ENCODE measurements around the gene SMAD6.
"Not testable (repeated sequence)": the region's sequence is repeated elsewhere in the genome, so short reads cannot be mapped to it uniquely, and the experiment has no call there.

The SMAD6 gene

DNA sequence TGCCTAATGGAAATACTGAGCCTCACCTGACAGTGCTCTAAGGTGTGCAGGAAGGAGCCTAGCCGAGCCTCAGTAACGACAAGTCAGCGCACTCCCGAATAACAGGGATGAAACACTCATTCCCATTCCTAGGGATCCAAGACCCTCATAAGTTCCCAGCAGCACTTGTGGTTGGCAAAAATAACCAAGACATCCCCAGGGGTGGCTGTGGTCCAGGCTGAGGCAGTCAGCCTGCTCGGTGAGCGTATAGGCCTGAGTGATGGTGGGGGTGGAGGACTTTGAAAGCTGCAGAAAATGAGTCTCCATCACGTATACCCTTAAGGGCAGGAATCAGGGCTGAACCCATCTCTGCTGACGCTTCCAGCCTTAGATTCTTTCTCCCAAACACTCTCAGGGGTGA lies 120.1 kb downstream of the SMAD6 start:
- no peaks in the 10 kb centered on the region; the same call in 1 of the 2 replicates for H3K4me1 ChIP-seq
- no peak overlapping the region for H3K4me3 ChIP-seq
- in situ Hi-C loops (cut with MboI; ENCODE audit: low sequenced_read_pairs) = no loop called here

DNA sequence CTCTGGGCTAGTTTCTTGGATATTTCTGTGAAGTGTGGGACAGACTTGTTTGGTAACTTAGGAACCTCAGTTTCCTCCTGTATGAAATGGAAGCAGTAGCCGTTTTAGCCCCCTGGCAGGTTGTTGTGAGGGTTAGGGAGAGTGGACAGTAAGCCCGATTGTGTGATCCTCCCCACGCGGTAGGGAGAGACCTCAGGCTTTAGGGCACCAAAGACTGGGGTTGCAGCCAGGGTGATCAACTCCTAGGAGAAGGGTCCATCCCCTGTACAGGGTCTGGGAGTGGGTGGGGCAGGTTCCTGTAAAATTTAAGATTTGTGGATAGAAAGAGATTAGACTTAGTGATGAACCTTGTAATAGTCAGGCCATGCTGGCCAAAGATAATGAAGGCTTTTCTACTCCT lies 120.5 kb downstream of the SMAD6 start:
- in situ Hi-C loops (cut with MboI; ENCODE audit: low sequenced_read_pairs) = no loop called here

More for the DNA sequence above, 120.1 kb downstream of the SMAD6 start:
- Histone ChIP-seq H3K36me3 (replicated peaks) (no peaks in the 10 kb centered on the region), H3K27me3 (ENCODE audit: low read depth) (no peaks in the 10 kb centered on the region), H3K9me3 (no peaks in the 10 kb centered on the region)
- DNase-seq (ENCODE audit: low spot score in 2 of 2) = no peak

DNA sequence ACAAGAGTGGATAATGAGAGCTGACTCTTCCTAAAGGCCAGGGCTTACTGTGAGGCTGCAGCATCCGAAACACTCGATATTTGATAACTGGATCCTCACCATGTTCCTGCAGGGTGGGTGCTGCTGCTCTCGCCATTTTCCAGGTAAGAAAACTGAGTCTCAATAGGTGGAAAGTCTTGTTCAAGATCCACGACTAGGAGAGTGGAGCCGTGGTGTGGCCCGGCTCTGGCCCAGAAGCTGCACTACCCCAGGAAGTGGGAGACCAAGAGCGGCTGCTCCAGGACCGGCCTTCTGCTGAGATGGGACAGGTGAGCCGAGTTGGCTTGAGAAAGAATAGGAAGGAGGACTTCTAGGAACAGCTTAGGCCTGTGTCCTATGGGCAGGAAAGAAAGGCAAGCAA lies 121.6 kb downstream of the SMAD6 start:
- H3K9me3 ChIP-seq = no peaks in the 10 kb centered on the region
- DNase-seq (ENCODE audit: low spot score in 2 of 2) = no peak
- H3K4me3 ChIP-seq = no peak overlapping the region
- in situ Hi-C loops (cut with MboI; ENCODE audit: low sequenced_read_pairs) = no loop called here
- peaks cover 10% of the 10 kb centered on the region for H3K4me1 ChIP-seq
- no peaks in the 10 kb centered on the region for H3K27me3 ChIP-seq (ENCODE audit: low read depth)
- H3K36me3 ChIP-seq (replicated peaks) = no peaks in the 10 kb centered on the region

More for the DNA sequence above, 120.5 kb downstream of the SMAD6 start:
- H3K4me1 ChIP-seq = peaks cover 3% of the 10 kb centered on the region
- H3K27me3 ChIP-seq (ENCODE audit: low read depth) = no peaks in the 10 kb centered on the region
- no peaks in the 10 kb centered on the region for H3K36me3 ChIP-seq (replicated peaks)
- no peaks in the 10 kb centered on the region for H3K9me3 ChIP-seq
- DNase-seq (ENCODE audit: low spot score in 2 of 2) = no peak
- no peak overlapping the region for H3K4me3 ChIP-seq

DNA sequence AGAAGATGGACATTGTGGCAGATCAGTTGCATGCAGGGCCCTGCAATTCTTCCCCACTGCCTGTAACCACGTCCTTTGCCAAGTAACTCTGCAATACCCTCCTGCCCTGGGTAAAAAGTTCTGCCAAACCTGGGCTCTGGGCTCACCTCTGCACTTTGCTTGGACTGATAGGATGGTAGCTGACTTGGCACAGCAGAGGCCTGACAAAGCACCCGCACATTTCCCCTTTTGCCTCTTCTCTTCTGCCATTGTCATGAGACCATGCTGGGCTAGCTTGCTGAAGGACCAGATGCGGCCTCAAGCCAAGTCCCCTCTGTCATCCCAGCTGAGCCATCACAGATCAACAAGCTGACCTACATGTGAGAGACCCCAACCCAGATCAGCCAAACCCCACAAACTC lies 122.4 kb downstream of the SMAD6 start:
- in situ Hi-C loops (cut with MboI; ENCODE audit: low sequenced_read_pairs) = no loop called here
- Histone ChIP-seq H3K4me3 (no peak overlapping the region), H3K9me3 (no peaks in the 10 kb centered on the region), H3K36me3 (replicated peaks) (no peaks in the 10 kb centered on the region), H3K4me1 (peaks cover 10% of the 10 kb centered on the region), H3K27me3 (ENCODE audit: low read depth) (no peaks in the 10 kb centered on the region)
- no peak for DNase-seq (ENCODE audit: low spot score in 2 of 2)

DNA sequence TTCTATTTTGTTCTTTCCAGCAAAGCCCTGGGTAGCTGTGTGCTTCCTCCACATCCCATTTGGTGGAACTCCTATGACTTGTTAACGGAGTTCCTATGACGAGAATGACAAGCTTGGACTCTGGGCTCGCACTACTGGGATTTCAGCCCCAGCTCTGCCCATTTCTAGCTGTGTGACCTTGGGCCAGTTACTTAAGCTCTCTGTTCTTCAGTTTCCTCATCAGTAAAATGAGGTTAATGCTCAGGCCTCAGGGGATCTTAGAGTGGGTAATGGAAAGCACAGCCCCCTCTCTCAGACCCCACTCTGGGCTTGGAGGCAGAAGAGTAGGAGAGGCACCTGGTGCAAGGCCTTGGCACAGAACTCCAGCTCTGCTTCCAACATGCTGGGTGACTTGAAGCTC lies 123.1 kb downstream of the SMAD6 start:
- H3K36me3 ChIP-seq (replicated peaks) = no peaks in the 10 kb centered on the region
- H3K4me3 ChIP-seq = no peak overlapping the region
- H3K9me3 ChIP-seq = no peaks in the 10 kb centered on the region
- DNase-seq (ENCODE audit: low spot score in 2 of 2) = no peak
- peaks cover 10% of the 10 kb centered on the region for H3K4me1 ChIP-seq
- in situ Hi-C loops (cut with MboI; ENCODE audit: low sequenced_read_pairs) = no loop called here
- H3K27me3 ChIP-seq (ENCODE audit: low read depth) = no peaks in the 10 kb centered on the region

DNA sequence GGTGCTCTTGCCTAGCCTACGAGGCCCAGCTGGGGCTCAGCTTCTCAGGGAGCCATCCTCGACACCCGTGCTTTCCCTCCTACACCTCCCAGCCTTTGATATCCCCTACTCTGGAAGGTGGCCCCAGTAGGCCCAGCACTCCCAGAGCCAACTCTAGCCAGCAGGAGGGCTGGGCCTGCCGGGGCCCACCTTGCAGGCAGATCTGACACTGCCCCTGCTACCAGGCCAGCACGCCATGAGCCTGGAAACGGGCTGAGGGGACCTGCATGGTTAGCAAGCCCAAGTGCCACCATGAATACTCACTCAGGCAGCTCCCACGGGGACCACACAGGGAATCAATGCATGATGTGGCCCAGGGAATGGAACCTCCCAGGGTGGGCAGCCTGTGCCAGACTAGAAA lies 123.7 kb downstream of the SMAD6 start:
- peaks cover 10% of the 10 kb centered on the region for H3K4me1 ChIP-seq
- in situ Hi-C loops (cut with MboI; ENCODE audit: low sequenced_read_pairs) = no loop called here
- H3K27me3 ChIP-seq (ENCODE audit: low read depth) = no peaks in the 10 kb centered on the region
- no peaks in the 10 kb centered on the region for H3K36me3 ChIP-seq (replicated peaks)
- DNase-seq (ENCODE audit: low spot score in 2 of 2) = no peak
- no peak overlapping the region for H3K4me3 ChIP-seq
- no peaks in the 10 kb centered on the region for H3K9me3 ChIP-seq

DNA sequence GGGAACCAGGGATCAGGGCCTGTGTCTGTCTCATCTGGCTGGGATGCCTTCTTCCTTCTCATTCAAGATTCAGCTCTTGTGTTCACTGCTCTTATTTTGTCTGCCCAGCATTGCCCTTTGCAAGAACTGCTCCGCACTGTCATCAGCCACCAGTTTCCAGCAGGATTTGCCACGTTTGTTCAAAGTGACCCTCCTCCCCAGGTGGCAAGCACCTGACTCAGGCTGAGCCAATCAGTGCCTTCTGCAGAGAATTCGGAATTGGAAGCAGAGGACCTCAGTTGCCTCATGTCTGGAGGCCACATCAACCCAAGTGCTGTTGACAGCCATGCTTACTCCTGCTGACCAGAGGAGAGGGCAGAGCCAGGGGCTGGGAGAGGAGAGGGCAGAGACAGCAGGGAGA lies 124.5 kb downstream of the SMAD6 start:
- in situ Hi-C loops (cut with MboI; ENCODE audit: low sequenced_read_pairs) = no loop called here
- no peak for DNase-seq (ENCODE audit: low spot score in 2 of 2)
- H3K4me1 ChIP-seq = peaks cover 10% of the 10 kb centered on the region
- no peaks in the 10 kb centered on the region for H3K27me3 ChIP-seq (ENCODE audit: low read depth)
- no peak overlapping the region for H3K4me3 ChIP-seq
- no peaks in the 10 kb centered on the region for H3K36me3 ChIP-seq (replicated peaks)
- H3K9me3 ChIP-seq = no peaks in the 10 kb centered on the region

DNA sequence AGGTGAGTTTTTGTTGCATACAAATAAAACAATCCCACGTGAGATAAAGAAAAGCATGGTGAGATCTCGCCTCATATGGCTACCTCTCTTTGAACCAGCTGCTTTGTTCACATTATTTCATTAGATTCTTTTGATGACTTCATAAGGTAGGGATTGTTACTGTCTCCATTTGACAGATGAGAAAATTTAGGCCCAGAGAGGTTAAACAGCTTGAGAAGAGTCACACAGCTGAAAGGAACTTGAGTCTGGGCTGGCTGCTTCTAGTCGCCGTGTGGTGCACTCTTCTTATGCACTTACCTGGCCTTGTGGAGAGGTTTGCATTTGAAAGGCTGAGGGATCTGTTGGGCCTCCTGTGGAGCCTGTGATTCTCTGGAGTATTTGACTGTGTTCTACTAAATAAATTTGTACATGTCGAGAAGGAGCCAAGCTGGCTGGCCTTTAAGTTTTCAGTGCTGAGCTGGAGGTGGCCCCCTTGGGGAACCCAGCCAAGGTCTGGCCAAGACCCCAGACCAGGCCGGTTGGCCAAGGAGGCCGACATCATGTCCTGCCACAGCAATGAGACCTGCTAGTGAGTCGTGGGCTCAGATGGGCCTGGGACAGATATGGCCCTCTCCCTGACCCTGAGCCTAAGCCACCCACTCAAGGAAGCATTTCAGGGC lies 125.1 kb downstream of the SMAD6 start:
- in situ Hi-C loops (cut with MboI; ENCODE audit: low sequenced_read_pairs) = no loop called here
- Histone ChIP-seq H3K9me3 (no peaks in the 10 kb centered on the region), H3K4me3 (no peak overlapping the region), H3K4me1 (peaks cover 10% of the 10 kb centered on the region), H3K27me3 (ENCODE audit: low read depth) (no peaks in the 10 kb centered on the region), H3K36me3 (replicated peaks) (no peaks in the 10 kb centered on the region)
- no peak for DNase-seq (ENCODE audit: low spot score in 2 of 2)

DNA sequence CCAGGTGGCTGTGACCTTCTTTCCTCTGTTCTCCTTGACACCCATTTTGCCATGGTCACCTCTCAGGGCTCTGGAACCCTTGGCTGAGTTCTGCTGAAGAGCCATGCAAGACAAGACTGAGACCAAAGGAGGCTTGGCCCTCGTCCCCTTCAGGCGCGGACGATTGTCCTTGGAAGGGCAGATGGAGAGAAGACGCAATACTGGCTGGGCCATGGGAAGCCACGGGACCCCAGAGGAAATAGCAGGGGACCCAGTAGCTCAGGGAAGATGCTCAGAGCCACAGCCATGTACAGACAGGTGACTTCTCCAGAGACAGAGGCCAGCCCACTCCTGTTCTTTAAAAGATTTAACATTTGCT lies 125.6 kb downstream of the SMAD6 start:
- no peaks in the 10 kb centered on the region for H3K36me3 ChIP-seq (replicated peaks)
- no peaks in the 10 kb centered on the region for H3K27me3 ChIP-seq (ENCODE audit: low read depth)
- H3K4me1 ChIP-seq = peaks cover 14% of the 10 kb centered on the region
- H3K9me3 ChIP-seq = no peaks in the 10 kb centered on the region
- no peak overlapping the region for H3K4me3 ChIP-seq
- no peak for DNase-seq (ENCODE audit: low spot score in 2 of 2)
- in situ Hi-C loops (cut with MboI; ENCODE audit: low sequenced_read_pairs) = no loop called here

DNA sequence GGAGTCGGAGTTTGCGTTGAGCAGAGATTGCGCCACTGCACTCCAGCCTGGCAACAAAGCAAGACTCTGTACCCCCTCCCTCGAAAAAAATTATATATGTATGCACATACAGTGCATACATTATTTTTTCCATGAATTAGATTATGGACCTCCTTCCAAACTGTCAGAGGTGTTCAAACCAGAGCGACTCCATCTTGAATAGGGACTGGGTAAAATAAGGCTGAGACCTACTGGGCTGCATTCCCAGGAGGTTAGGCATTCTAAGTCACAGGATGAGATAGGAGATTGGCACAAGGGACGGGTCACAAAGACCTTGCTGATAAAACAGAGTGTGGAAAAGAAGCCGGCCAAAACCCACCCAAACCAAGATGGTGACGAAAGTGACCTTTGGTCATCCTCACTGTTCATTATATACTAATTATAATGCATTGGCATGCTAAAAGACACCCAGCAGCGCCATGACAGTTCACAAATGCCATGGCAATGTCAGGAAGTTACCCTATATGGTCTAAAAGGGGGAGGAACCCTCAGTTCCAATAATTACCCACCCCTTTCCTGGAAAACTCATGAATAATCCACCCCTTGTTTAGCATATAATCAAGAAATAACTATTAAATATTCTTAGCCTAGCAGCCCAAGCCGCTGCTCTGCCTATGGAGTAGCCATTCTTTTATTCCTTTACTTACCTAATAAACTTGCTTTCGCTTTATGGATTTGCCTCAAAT lies 126.9 kb downstream of the SMAD6 start:
- in situ Hi-C loops (cut with MboI; ENCODE audit: low sequenced_read_pairs); H3K9me3 ChIP-seq: not testable (repeated sequence)
- peaks cover 19% of the 10 kb centered on the region for H3K4me1 ChIP-seq

DNA sequence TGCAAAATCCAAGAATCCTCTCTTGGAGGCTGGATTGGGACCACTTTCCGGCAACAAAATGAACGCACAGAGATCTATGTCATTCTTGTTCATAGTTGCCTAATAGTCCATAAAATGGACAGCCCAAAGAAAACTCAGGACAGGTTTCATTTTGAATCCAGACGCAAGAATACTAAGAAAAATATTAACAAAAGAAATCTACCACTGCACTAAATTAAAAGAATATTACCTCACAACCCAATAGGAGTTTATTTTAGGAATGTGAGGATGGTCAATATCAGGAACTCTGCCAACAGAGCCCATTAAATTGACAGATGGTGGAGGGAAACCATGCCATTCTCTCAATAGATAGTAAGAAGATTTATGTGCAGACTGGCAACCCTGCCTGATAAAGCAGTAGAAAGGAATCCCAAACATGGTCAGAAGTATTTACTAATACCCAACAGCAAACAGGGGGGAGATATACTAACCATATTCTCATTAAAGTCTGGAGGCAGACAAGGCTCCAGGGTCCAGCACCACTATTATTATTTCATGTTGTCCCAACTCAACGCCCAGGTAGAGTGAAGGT lies 127.6 kb downstream of the SMAD6 start:
- DNase-seq (ENCODE audit: low spot score in 2 of 2) = no peak
- no peaks in the 10 kb centered on the region for H3K27me3 ChIP-seq (ENCODE audit: low read depth)
- in situ Hi-C loops (cut with MboI; ENCODE audit: low sequenced_read_pairs) = no loop called here
- peaks cover 23% of the 10 kb centered on the region for H3K4me1 ChIP-seq
- no peak overlapping the region for H3K4me3 ChIP-seq
- H3K9me3 ChIP-seq = no peaks in the 10 kb centered on the region
- H3K36me3 ChIP-seq (replicated peaks) = no peaks in the 10 kb centered on the region

More for the DNA sequence above, 126.9 kb downstream of the SMAD6 start:
- H3K4me3 ChIP-seq; H3K36me3 ChIP-seq (replicated peaks); H3K27me3 ChIP-seq (ENCODE audit: low read depth); DNase-seq (ENCODE audit: low spot score in 2 of 2): not testable (repeated sequence)

DNA sequence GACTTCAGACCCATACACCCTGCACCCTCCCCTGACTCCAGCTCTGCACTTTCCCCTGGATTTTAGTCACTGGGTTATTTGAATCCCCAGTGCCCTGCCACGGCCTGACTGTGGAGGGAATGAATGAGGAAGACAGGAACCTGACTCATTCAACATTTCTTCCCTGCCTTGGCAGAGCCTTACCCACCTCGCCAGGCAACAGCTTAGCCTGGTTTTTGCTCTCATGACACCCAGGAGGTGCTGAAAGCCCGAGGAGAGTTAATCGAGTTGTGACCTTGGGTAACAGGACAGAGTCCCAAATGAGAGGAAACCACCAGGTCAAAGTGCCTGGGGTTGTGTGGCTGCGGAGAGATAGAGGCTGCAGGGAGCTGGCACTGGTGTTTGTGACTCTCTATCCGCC lies 128.3 kb downstream of the SMAD6 start:
- no peak for DNase-seq (ENCODE audit: low spot score in 2 of 2)
- Histone ChIP-seq H3K4me1 (peaks cover 29% of the 10 kb centered on the region), H3K36me3 (replicated peaks) (no peaks in the 10 kb centered on the region), H3K9me3 (no peaks in the 10 kb centered on the region), H3K4me3 (no peak overlapping the region), H3K27me3 (ENCODE audit: low read depth) (no peaks in the 10 kb centered on the region)
- in situ Hi-C loops (cut with MboI; ENCODE audit: low sequenced_read_pairs) = no loop called here

DNA sequence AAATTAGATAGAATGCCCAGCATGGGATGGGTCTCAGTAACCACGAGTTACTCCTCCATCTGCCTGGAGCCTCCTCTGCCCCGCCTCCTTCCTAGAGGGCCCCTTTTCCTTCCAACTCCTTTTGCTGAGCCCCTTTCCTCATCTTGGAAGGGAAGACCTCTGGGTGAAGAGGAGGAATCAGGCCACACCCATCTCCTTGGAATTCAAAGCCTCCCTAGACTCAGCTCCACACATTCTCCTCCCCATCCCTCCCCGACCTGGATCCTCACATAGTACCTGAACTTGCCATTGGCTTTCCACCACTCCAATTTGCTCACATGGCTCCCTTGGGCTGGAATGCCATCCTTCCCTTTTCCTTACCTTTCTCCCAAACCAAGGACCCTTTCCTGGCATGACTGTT lies 128.8 kb downstream of the SMAD6 start:
- in situ Hi-C loops (cut with MboI; ENCODE audit: low sequenced_read_pairs) = no loop called here
- Histone ChIP-seq H3K9me3 (no peaks in the 10 kb centered on the region), H3K27me3 (ENCODE audit: low read depth) (no peaks in the 10 kb centered on the region), H3K36me3 (replicated peaks) (no peaks in the 10 kb centered on the region), H3K4me1 (peaks cover 29% of the 10 kb centered on the region), H3K4me3 (no peak overlapping the region)
- no peak for DNase-seq (ENCODE audit: low spot score in 2 of 2)

DNA sequence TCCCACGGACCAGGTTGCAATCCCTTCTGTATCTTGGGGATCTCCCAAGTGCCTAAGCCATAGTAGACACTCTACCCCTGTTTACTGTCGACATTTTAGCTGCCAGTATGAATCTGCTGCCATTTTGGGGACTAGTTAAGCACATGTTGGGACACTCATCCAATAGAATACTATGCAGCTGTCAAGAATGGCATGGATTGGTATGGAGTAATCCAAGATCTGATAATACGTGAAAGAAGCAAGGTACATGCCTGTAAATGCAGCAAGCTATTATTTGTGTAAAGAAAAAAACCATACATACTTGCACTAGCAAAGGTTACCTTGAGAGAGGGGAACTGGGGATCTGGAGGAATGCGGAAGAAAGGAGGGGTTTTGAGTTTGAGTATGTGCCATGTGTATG lies 129.3 kb downstream of the SMAD6 start:
- H3K36me3 ChIP-seq (replicated peaks) = no peaks in the 10 kb centered on the region
- no peak for DNase-seq (ENCODE audit: low spot score in 2 of 2)
- H3K4me1 ChIP-seq = peaks cover 29% of the 10 kb centered on the region
- H3K9me3 ChIP-seq = no peaks in the 10 kb centered on the region
- no peaks in the 10 kb centered on the region for H3K27me3 ChIP-seq (ENCODE audit: low read depth)
- no peak overlapping the region for H3K4me3 ChIP-seq
- in situ Hi-C loops (cut with MboI; ENCODE audit: low sequenced_read_pairs) = no loop called here
